D721Med (cell line): ENCODE measurements around the gene SMAD3.

Experiments used
- DNase-seq: peaks from one replicate; pipeline ENCODE4 v3.0.0; 2011; ENCODE audit warnings: low spot score; ENCODE audit not compliant: insufficient read length
- FAIRE-seq: peaks from 2 replicates; lab custom pipeline; 2011; peaks lifted over from hg19 to GRCh38; lab: Jason Lieb, UNC
- TF ChIP-seq, protein P1 (sequence below): IDR thresholded peaks from 2 replicates; pipeline ENCODE4 v1.5.1; 2012; ENCODE audit warnings: mild to moderate bottlenecking, control low read depth; ENCODE audit not compliant: insufficient read depth; ENCODE audit errors: missing control alignments

Gene SMAD3

DNA sequence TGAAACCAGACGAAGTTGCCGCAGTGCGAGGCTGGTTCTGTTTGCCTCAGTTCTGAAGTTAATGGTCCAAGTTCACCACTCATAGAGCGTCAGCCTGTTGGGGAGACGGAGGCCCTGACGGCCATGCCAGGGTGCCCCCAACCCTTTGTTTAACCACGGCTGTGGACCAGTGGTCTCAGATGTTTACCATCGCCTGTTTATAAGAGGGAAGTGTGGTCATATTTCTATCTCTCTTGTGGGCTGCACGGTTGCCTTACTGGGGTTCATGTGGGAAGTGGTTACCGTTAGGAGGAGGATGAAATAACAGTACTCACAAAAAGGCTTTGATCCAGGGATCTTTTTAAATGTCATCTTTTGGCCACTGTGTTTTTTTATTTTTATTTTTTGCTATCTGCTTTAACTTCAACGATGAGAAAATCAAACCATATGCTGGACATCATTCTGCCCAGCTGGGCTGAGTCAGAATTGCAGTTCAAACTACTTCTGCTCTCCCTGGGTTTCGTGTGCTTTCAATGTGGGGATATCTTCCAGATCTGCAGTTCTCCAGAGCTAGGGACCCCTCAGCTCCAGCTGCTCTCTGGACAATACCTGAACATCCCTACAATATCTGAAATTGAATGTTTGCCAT is 17.8 kb downstream of the SMAD3 start:
- FAIRE-seq (no peak), DNase-seq (no peak)
- TF ChIP-seq, protein P1, sequence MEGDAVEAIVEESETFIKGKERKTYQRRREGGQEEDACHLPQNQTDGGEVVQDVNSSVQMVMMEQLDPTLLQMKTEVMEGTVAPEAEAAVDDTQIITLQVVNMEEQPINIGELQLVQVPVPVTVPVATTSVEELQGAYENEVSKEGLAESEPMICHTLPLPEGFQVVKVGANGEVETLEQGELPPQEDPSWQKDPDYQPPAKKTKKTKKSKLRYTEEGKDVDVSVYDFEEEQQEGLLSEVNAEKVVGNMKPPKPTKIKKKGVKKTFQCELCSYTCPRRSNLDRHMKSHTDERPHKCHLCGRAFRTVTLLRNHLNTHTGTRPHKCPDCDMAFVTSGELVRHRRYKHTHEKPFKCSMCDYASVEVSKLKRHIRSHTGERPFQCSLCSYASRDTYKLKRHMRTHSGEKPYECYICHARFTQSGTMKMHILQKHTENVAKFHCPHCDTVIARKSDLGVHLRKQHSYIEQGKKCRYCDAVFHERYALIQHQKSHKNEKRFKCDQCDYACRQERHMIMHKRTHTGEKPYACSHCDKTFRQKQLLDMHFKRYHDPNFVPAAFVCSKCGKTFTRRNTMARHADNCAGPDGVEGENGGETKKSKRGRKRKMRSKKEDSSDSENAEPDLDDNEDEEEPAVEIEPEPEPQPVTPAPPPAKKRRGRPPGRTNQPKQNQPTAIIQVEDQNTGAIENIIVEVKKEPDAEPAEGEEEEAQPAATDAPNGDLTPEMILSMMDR, result no peak

- DNase-seq (no peak), FAIRE-seq (no peak)
- TF ChIP-seq, protein P1, result no peak
These were observed 19.2 kb downstream of the SMAD3 start for GRCh38 chr15:67084561-67084960.

- DNase-seq (no peak), FAIRE-seq (no peak)
- TF ChIP-seq, protein P1, result no peak
These were observed 19.9 kb downstream of the SMAD3 start for GRCh38 chr15:67085237-67085817.

DNA sequence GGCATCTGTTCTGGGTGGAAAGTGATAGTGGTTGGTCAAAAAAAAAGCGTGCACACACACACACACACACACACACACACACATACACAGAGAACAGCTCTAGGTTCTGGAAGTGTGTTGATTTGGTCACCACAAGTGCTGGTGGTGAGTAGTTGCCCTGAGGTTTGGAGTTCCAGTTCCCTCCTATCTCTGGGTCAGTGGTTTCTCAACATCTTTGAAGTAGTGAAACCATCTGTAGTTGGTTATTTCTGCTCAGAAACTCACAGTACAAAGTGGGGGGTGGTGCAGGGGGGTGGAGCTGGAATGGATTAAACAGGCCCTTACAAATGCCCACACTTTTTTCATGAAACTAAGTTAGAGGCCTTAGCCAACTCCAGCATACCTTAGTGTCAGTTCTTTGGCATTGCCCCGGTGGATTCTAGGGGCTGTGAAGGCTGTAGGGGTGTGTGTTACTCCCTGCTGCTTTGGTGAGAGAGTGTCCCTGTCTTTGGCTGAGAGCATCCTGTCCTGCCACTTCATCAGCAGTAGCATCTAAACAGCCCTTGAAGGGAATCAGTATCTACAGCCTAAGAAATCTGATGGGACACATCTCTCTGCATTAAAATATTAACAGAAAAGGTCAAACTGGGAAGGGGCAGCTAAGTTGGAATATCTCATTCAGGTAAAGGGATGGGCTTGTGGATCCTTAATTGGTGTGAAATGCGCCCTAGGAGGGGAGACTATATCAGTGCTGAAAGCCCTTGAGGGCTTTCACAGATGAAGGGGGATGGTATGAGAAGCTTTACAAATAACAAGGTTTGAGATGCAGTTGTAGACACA is 20.6 kb downstream of the SMAD3 start:
- DNase-seq (no peak), FAIRE-seq (no peak)
- TF ChIP-seq, protein P1, result no peak

DNA sequence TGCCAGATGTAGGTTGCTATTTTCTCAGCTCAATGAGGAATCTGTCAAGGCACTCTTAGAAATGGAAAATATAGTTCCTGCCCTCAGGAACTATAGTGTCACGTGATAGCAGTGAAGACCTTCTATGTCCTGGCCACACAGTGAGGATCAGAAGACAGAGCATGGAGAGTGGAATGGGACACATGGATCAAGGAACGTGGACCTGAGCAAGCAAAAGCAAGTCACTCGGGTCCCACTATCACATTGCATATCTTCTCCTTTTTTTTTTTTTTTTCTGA is 21.2 kb downstream of the SMAD3 start:
- TF ChIP-seq, protein P1, result no peak

GRCh38 chr15:67087507-67088172 is 22.2 kb downstream of the SMAD3 start:
- TF ChIP-seq, protein P1, result no peak
- DNase-seq, result no peak
- FAIRE-seq, result no peak

More for the DNA sequence above, 21.2 kb downstream of the SMAD3 start:
- DNase-seq (no peak), FAIRE-seq (no peak)
